AG09319 (cell line): ENCODE measurements around the gene CCDC88C.

ENCODE experiments used
- DNase-seq: peaks from one replicate; pipeline ENCODE4 v3.0.0-alpha.2; 2010; ENCODE audit warnings: low read depth; ENCODE audit errors: extremely low read depth
- CTCF ChIP-seq: IDR thresholded peaks from 2 replicates; pipeline ENCODE4 v1.5.1; 2011; ENCODE audit warnings: low read depth, mild to moderate bottlenecking, inconsistent platforms, low read length, moderate library complexity

CCDC88C gene

GRCh38 chr14:91311284-91311662 is 106.3 kb downstream of the CCDC88C start:
- no peak for DNase-seq
- TF ChIP-seq CTCF, result no peak

GRCh38 chr14:91310606-91311283 is 106.9 kb downstream of the CCDC88C start:
- no peak for TF ChIP-seq CTCF
- no peak for DNase-seq

GRCh38 chr14:91309756-91310280 is 107.8 kb downstream of the CCDC88C start:
- TF ChIP-seq CTCF, result no peak
- DNase-seq, result no peak

- TF ChIP-seq CTCF, result no peak
Observed at GRCh38 chr14:91308337-91308736, 109.3 kb downstream of the CCDC88C start.

GRCh38 chr14:91307652-91308051 is 110.0 kb downstream of the CCDC88C start:
- no peak for DNase-seq
- no peak for TF ChIP-seq CTCF

More at GRCh38 chr14:91308337-91308736, 109.3 kb downstream of the CCDC88C start:
- DNase-seq, result no peak

GRCh38 chr14:91307046-91307445 is 110.6 kb downstream of the CCDC88C start:
- no peak for DNase-seq
- TF ChIP-seq CTCF, result no peak

- TF ChIP-seq CTCF, result no peak
- no peak for DNase-seq
Observed at GRCh38 chr14:91306547-91306946, 111.1 kb downstream of the CCDC88C start.
